H1 (cell line): ENCODE results near the gene LDLRAP1. TPM values are rescaled to one million over a fixed set of nuclear protein-coding genes. Genes with fewer than 3 reads are reported as not detected.

Experiments
- CHD1 ChIP-seq: IDR thresholded peaks from 2 replicates; pipeline ENCODE4 v1.6.1; 2012; ENCODE audit warnings: low read depth, low read length, improper control_type of control experiment
- GABPA ChIP-seq: IDR thresholded peaks from 2 replicates; pipeline ENCODE4 v1.6.1; 2011; ENCODE audit warnings: mild to moderate bottlenecking, low read length, moderate library complexity, borderline replicate concordance; ENCODE audit not compliant: insufficient read depth
- NANOG ChIP-seq: IDR thresholded peaks from 2 replicates; pipeline ENCODE4 v1.6.1; 2011; ENCODE audit warnings: low read length, low read depth, mild to moderate bottlenecking, inconsistent platforms; ENCODE audit not compliant: insufficient read depth, poor library complexity, severe bottlenecking
- RAD21 ChIP-seq, 2 experiments: IDR thresholded peaks in 1 of 2; conservative IDR thresholded peaks in 1 of 2; 2 replicates each; pipeline ENCODE4 v1.6.1; 2011; ENCODE audit warnings: low read depth in 2 of 2, low read length in 2 of 2, improper control_type of control experiment in 1 of 2, inconsistent platforms in 1 of 2, mild to moderate bottlenecking in 1 of 2, moderate library complexity in 1 of 2
- SAP30 ChIP-seq: fragments of 300-600 bp; sonication (generic); IDR thresholded peaks from 2 replicates; pipeline ENCODE4 v1.7.1; 2012; ENCODE audit warnings: low read length, moderate library complexity, mild to moderate bottlenecking, inconsistent platforms; ENCODE audit not compliant: insufficient read depth, insufficient replicate concordance
- SUZ12 ChIP-seq: fragments of 200-600 bp; sonication (generic); IDR thresholded peaks from 2 replicates; pipeline ENCODE4 v1.6.1; 2012; ENCODE audit warnings: mild to moderate bottlenecking, inconsistent platforms, low read length, moderate library complexity, mixed read lengths
- polyA plus RNA-seq, 7 experiments: library from polyadenylated mRNA; depleted of rRNA in 3 of 7; stranded (reverse) in 5 of 7; unstranded in 2 of 7; fragments of >200 nt in 5 of 7; fragments of 200-250 nt in 2 of 7; gene quantifications; 1 replicate in 5 of 7; 2 replicates in 1 of 7; 4 replicates in 1 of 7; pipeline versions ENCODE4 v1.2.1 to v1.2.3, GENCODE V29; 2011 to 2013; ENCODE audit warnings: missing spikeins in 2 of 7, mixed read lengths in 2 of 7
- total RNA-seq: library from RNA; stranded (reverse); fragmentation: NEBNext Ultra II Directional; extraction: Animal tissue kit (Norgen Biotek cat#: 25700); gene quantifications from 2 replicates; pipeline ENCODE4 v1.2.1, GENCODE V29; 2021

Gene LDLRAP1
- total and polyA plus RNA-seq, 2 of the 8 experiments (the other 6 are each of a cell fraction or from before 2014, with no cell fraction given): 12.8 to 13.2 TPM

DNA sequence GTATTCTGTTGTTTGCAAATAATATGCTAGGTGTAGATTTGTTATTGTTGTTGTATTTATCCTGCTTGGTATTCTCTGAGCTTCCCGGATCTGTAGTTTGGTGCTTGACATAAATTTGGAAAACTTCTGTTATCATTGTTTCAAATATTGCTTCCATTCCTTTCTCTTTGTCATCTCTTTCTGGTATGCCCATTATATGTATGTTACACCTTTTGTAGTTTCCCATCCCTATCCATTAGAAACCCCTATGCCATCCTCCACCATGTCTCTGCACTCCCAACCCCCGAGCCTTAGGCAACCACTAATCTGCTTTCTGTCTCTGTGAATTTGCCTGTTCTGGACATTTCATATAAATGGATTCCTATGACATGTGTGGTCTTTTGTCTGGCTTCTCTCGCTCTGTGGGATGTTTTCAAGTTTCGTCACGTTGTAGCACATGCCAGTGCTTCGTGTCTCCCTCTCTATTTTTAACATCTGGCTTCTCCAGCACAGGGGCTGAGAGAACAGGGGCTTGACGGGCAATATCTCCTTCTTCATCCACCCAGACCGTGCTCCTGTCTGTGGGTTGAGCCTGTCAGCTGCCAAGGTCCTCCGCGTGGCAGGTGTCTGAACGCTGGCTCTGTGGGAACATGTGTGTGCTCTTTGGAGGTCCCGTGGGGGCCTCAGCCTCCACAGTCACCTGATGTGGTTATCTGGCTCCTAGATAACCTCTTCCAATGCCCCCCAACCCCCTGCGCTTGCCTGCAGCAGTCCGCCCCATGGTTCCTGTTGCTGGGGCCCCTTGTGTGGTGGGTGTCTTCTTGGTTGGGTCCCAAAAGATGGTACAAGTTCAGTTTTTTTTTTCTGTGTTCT is 40.3 kb downstream of the LDLRAP1 start (continued):
- TF ChIP-seq SAP30: no peak
- TF ChIP-seq GABPA: no peak
- TF ChIP-seq RAD21 (IDR thresholded peaks at IDR 0.05 in 1 of 2, conservative IDR thresholded peaks at IDR 0.05 in 1 of 2; ENCODE audit: low read depth in 2 of 2, low read length in 2 of 2): no peak
- TF ChIP-seq NANOG: no peak
- TF ChIP-seq CHD1: no peak
- TF ChIP-seq SUZ12: no peak
